ENCODE data around the gene TMEM176A. TPM values are rescaled to one million over a fixed set of nuclear protein-coding genes. Genes with fewer than 3 reads are reported as not detected.

Gene TMEM176A
- total RNA-seq, 1 donor from 2014 or later, result not detected

- Mint-ChIP-seq H3K27me3 (ENCODE audit: unreplicated experiment) (peaks cover 7% of the 10 kb centered on the region), H3K4me1 (ENCODE audit: unreplicated experiment) (no peaks in the 10 kb centered on the region), H3K36me3 (ENCODE audit: unreplicated experiment) (no peaks in the 10 kb centered on the region), H3K27ac (ENCODE audit: unreplicated experiment) (no peak overlapping the region), H3K9me3 (ENCODE audit: unreplicated experiment) (no peaks in the 10 kb centered on the region), H3K4me3 (ENCODE audit: unreplicated experiment) (no peak overlapping the region)
- TF ChIP-seq CTCF (IDR thresholded peaks at IDR 0.05), result no peak
- DNase-seq (ENCODE audit: extremely low spot score, unreplicated experiment), result no peak
Observed at GRCh38 chr7:150787321-150788281, 13.0 kb upstream of the TMEM176A start.

- no peak for TF ChIP-seq CTCF (IDR thresholded peaks at IDR 0.05)
- H3K27me3 Mint-ChIP-seq (ENCODE audit: unreplicated experiment), result peaks cover 3% of the 10 kb centered on the region
- H3K4me3 Mint-ChIP-seq (ENCODE audit: unreplicated experiment), result no peak overlapping the region
- H3K27ac Mint-ChIP-seq (ENCODE audit: unreplicated experiment), result no peak overlapping the region
- no peaks in the 10 kb centered on the region for H3K36me3 Mint-ChIP-seq (ENCODE audit: unreplicated experiment)
- H3K9me3 Mint-ChIP-seq (ENCODE audit: unreplicated experiment), result no peaks in the 10 kb centered on the region
- DNase-seq (ENCODE audit: extremely low spot score, unreplicated experiment), result no peak
- no peaks in the 10 kb centered on the region for H3K4me1 Mint-ChIP-seq (ENCODE audit: unreplicated experiment)
Observed at GRCh38 chr7:150788474-150789269, 11.9 kb upstream of the TMEM176A start.

- Mint-ChIP-seq H3K4me3 (ENCODE audit: unreplicated experiment) (no peak overlapping the region), H3K4me1 (ENCODE audit: unreplicated experiment) (no peaks in the 10 kb centered on the region), H3K27me3 (ENCODE audit: unreplicated experiment) (no peaks in the 10 kb centered on the region), H3K36me3 (ENCODE audit: unreplicated experiment) (no peaks in the 10 kb centered on the region), H3K27ac (ENCODE audit: unreplicated experiment) (no peak overlapping the region), H3K9me3 (ENCODE audit: unreplicated experiment) (no peaks in the 10 kb centered on the region)
- TF ChIP-seq CTCF (IDR thresholded peaks at IDR 0.05), result no peak
- no peak for DNase-seq (ENCODE audit: extremely low spot score, unreplicated experiment)
Observed at GRCh38 chr7:150790416-150791075, 10.0 kb upstream of the TMEM176A start.

GRCh38 chr7:150791304-150791703 is 9.3 kb upstream of the TMEM176A start:
- Mint-ChIP-seq H3K9me3 (ENCODE audit: unreplicated experiment) (no peaks in the 10 kb centered on the region), H3K36me3 (ENCODE audit: unreplicated experiment) (no peaks in the 10 kb centered on the region), H3K27ac (ENCODE audit: unreplicated experiment) (no peak overlapping the region), H3K4me1 (ENCODE audit: unreplicated experiment) (no peaks in the 10 kb centered on the region), H3K27me3 (ENCODE audit: unreplicated experiment) (no peaks in the 10 kb centered on the region), H3K4me3 (ENCODE audit: unreplicated experiment) (no peak overlapping the region)
- no peak for DNase-seq (ENCODE audit: extremely low spot score, unreplicated experiment)
- no peak for TF ChIP-seq CTCF (IDR thresholded peaks at IDR 0.05)
